Activated T-cell treated with anti-CD3 and anti-CD28 coated beads, Interleukin-2, amount 50 U/mL, for 72 hours (primary cell): ENCODE measurements around the gene MPV17. TPM values are rescaled to one million over a fixed set of nuclear protein-coding genes. Genes with fewer than 3 reads are reported as not detected.
"Not testable (repeated sequence)": the region's sequence is repeated elsewhere in the genome, so short reads cannot be mapped to it uniquely, and the experiment has no call there.

ENCODE experiments used
- ATAC-seq, 2 donors: fragments of 150-1000 bp; cut with Tn5 transposase; replicated peaks in 1 of 2; 2 replicates each; pipeline ENCODE4 v1.10.0; 2021; ENCODE audit warnings: moderate library complexity in 2 of 2, mild to moderate bottlenecking in 1 of 2
- DNase-seq, 2 donors: peaks; one replicate each; pipeline ENCODE4 v3.0.0; 2021 to 2022; ENCODE audit warnings: mixed read lengths in 1 of 2
- H3K27ac Mint-ChIP-seq: one replicate; pipeline ENCODE4 v1.8.0; 2022; ENCODE audit warnings: mild to moderate bottlenecking, moderate library complexity, mixed read lengths
- H3K27me3 Mint-ChIP-seq: one replicate; pipeline ENCODE4 v1.8.0; 2022; ENCODE audit warnings: low read depth, mixed read lengths
- H3K36me3 Mint-ChIP-seq, 2 donors: one replicate each; pipeline ENCODE4 v1.8.0; 2022; ENCODE audit warnings: mixed read lengths in 2 of 2, mild to moderate bottlenecking in 1 of 2; ENCODE audit not compliant: insufficient read depth in 2 of 2
- H3K4me1 Mint-ChIP-seq: one replicate; pipeline ENCODE4 v1.8.0; 2022; ENCODE audit warnings: low read depth, mixed read lengths
- H3K4me3 Mint-ChIP-seq, 2 donors: one replicate each; pipeline ENCODE4 v1.8.0; 2022; ENCODE audit warnings: mild to moderate bottlenecking in 2 of 2, mixed read lengths in 2 of 2, moderate library complexity in 2 of 2
- H3K9me3 Mint-ChIP-seq, 2 donors: one replicate each; pipeline ENCODE4 v1.8.0; 2022; ENCODE audit warnings: mixed read lengths in 2 of 2
- total RNA-seq, 2 donors: library from RNA; stranded (reverse); gene quantifications; one replicate each; pipeline ENCODE4 v1.2.3, GENCODE V29; 2022

The MPV17 gene
- total RNA-seq, 2 donors from 2014 or later, result 73.2 to 93.0 TPM

DNA sequence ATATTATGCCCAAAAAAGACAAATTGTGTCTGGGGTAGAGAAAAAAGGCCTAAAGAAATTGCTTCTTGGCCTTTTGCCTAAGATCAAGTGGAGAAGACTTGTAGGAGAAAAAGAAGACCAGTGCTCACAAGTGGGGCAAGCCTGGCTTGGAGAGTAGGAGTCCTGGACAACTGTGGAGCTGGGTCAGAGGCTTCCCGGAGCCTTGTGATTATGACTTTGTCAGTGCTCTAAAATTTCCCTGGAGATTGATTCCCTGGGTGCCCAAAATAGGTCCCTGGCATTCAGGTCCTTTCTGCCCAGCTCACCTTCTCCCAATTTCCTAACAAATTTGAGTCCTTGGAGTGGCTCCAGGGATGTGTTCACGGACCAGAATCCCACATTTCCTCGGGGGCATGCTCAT, 41.5 kb downstream of the MPV17 start:
- Mint-ChIP-seq H3K9me3 (no peaks in the 10 kb centered on the region), H3K27me3 (peaks cover 53% of the 10 kb centered on the region), H3K36me3 (no peaks in the 10 kb centered on the region), H3K27ac (no peak overlapping the region), H3K4me1 (peaks cover 12% of the 10 kb centered on the region), H3K4me3 (no peak overlapping the region)
- DNase-seq, result no peak
- ATAC-seq, result no peak

DNA sequence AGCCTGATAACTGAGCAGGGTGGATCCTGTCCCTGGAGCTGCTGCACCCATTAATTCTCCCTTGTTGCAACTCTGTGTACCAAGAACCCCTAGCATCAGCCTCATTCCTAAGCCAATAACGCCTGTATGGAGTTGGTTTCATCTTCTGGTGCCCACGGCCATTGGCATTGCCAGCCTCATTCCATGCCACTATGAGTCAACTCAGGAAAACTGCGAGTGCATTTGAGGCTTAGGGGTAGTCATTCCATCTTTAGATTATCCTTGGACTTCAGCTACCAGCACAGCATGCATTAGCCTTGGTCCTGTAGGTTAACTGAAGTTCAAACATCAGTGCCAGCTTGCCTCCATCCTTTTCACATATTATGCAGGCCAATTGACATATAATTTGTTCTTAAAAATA, 42.1 kb downstream of the MPV17 start:
- H3K4me3 Mint-ChIP-seq, result no peak overlapping the region
- DNase-seq (no peak), ATAC-seq (no peak)
- H3K9me3 Mint-ChIP-seq, result no peaks in the 10 kb centered on the region
- H3K36me3 Mint-ChIP-seq, result no peaks in the 10 kb centered on the region
- no peak overlapping the region for H3K27ac Mint-ChIP-seq
- H3K27me3 Mint-ChIP-seq, result peaks cover 49% of the 10 kb centered on the region
- H3K4me1 Mint-ChIP-seq, result peaks cover 12% of the 10 kb centered on the region

DNA sequence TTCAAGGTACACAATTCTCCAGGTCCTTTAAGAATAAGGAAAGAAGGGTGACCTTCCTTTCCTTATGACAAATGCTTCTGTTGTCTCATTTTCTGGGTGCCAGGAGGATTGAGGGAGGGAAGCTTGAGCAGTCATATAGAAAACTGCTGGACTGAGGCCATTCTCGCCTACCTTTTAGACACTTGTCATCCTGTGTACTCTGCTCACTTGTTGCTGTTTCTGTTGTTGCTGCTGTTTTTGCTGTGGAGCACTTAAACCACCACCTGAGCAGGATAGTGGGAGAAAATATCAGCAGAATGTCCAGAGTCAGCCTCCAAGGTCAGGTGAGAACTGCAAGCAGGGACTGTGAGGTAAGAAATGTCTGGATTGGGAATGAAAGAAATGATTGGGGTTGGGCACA, 44.9 kb downstream of the MPV17 start:
- Mint-ChIP-seq H3K27me3 (peaks cover 49% of the 10 kb centered on the region), H3K4me1 (peaks cover 12% of the 10 kb centered on the region), H3K27ac (no peak overlapping the region), H3K9me3 (no peaks in the 10 kb centered on the region), H3K36me3 (no peaks in the 10 kb centered on the region), H3K4me3 (no peak overlapping the region)
- ATAC-seq (no peak), DNase-seq (no peak)

DNA sequence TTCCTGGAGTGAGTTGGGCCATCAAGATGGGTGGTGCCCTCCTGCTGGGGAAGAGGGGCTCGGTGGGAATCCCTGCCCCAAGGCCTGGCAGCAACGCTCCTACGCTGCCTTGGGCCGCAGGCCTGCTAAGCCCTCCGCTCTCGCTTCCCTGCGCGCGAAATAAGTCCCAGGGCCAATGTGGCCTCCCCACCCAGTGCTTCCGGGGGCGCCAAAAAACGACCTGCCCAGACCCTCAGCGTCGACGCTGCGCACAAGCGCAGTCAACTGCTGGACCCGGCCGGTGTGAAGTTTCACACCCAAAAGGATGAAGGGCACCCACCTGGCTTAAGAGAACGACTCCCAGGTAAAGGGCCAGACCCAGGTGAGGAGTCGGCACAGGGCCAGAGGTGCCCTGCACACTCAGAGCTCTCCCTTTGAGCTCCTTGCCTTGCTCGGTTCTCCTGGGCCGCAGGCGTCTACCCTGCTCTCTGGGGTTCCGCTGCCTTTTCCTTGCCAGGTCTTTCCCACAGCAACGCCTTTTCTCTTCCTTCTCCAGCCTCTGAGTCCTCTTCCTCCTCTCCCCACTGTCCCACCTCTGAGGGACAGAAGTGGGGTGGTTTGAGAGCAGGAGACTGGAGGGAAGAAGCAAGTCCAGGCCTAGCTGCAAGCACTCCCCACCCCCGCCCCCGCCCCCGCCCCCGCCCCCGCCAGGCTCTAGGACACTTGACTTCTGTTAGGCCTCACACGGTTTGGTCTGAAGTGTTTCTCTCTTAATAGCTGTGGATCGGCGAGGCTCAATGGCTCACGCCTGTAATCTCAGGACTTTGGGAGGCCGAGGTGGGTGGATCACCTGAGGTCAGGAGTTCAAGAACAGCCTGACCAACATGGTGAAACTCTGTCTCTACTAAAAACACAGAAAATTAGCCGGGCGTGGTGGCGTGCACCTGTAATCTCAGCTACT, 47.4 kb downstream of the MPV17 start, which contains the start of gene DNAJC5G:
Gene DNAJC5G (plus strand): TSS at position 223 of the 940 bp plus-strand sequence. CDS start 1,296 bp downstream, outside the sequence.
- peaks cover 30% of the 10 kb centered on the region for H3K27me3 Mint-ChIP-seq
- H3K9me3 Mint-ChIP-seq, result no peaks in the 10 kb centered on the region
- no peak within 1 kb of the TSS for H3K4me3 Mint-ChIP-seq
- no peak within 1 kb of the TSS for H3K27ac Mint-ChIP-seq
- no peak for ATAC-seq
- peaks cover 16% of the 10 kb centered on the region for H3K4me1 Mint-ChIP-seq
- no peak for DNase-seq
- no peaks in the 10 kb centered on the region for H3K36me3 Mint-ChIP-seq

DNA sequence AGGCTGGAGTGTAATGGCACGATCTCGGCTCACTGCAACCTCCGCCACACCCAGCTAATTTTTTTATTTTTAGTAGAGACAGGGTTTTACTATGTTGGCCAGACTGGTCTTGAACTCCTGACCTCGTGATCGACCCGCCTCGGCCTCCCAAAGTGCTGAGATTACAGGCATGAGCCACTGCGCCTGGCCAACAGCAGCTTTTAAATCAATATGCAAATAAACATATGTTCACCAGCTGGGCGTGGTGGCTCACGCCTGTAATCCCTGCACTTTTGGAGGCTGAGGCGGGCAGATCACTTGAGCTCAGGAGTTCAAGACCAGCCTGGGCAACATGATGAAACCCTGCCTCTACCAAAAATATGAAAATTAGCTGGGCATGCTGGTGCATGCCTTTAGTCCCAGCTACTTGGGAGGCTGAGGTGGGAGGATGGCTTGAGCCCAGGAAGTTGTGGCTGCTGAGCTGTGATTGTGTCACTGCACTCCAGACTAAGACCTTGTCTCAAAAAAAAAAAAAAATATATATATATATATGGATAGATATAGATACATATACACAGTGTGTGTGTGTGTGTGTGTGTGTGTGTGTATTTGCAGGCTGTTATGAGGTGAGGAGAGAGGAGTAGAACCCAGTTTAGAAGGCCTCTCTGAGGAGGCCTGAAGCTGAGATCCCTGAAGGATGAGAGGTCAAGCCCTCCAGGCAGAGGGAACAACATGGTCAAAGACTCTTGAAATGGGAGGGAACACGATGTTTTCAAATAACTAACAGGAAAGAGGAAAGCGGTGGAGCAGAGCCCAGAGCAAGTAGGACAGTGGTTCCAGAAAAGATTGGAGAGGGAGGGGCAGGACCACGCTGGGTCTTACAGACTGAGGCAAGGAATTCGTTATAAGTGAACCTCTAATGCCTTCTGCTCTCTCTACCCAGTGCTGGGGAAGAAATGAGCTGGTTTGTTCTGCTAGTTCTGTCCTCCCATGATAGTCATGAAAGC, 50.1 kb downstream of the MPV17 start:
- H3K36me3 Mint-ChIP-seq, H3K27ac Mint-ChIP-seq, DNase-seq, H3K9me3 Mint-ChIP-seq, H3K4me3 Mint-ChIP-seq, ATAC-seq, H3K4me1 Mint-ChIP-seq: not testable (repeated sequence)
- peaks cover 34% of the 10 kb centered on the region for H3K27me3 Mint-ChIP-seq

DNA sequence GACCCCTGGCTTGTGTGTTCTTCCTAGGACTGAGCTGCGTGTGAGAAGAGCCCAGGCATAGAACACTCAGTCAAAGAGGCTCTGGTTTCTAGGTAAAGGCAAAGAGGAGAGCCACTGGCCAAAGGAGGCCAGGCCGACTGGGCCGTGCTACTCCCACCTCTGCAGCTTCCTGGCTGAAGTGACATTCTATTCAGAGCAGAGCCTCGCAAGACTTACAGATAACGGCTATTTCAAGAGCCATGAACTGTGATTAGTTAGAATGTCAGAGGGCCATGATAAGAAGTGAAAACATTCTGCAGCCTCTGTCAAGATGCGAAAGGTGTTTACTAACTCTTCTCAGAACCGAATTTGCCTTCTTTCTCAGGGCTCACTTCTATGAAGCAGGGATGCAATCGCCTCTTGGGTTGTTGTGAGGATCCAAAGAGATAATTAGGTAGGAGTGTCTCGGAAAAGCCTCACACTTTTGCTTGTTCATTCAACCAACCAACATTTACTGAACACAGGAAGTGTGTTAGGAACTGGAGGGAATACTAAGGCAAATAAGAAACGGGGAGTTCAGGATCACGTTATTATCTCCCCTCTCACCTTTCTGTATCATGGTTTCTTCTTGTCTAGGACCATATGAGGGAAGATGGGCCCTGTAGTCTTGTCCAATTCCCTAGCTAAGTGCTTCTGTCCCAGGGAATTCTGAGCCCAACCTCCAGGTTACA, 51.1 kb downstream of the MPV17 start:
- Mint-ChIP-seq H3K9me3 (no peaks in the 10 kb centered on the region), H3K27ac (no peak overlapping the region), H3K4me1 (peaks cover 5% of the 10 kb centered on the region), H3K4me3 (no peak overlapping the region), H3K27me3 (peaks cover 27% of the 10 kb centered on the region), H3K36me3 (no peaks in the 10 kb centered on the region)
- no peak for DNase-seq
- no peak for ATAC-seq

DNA sequence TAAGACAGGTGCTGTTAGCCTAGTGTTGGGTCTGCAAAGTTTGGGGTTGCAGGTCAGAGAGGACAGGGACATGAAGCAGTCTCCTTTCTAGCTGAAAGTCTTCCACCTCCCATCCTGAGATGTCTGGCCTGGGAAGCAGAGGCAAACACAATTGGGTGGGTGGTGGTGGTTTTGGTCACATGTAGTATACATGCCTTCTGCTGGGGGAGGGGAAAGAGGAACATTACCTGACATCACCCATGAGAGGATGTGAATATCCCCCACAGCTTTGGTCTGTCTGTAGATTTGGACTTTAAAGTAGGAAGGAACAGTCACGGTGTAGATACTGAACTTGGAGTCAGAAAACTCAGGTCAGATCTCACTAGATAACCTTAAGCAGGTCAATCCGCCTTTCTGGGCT, 52.2 kb downstream of the MPV17 start:
- no peak for DNase-seq
- H3K9me3 Mint-ChIP-seq, result no peaks in the 10 kb centered on the region
- H3K27ac Mint-ChIP-seq, result no peak overlapping the region
- ATAC-seq, result no peak
- peaks cover 27% of the 10 kb centered on the region for H3K27me3 Mint-ChIP-seq
- no peak overlapping the region for H3K4me3 Mint-ChIP-seq
- H3K4me1 Mint-ChIP-seq, result peaks cover 5% of the 10 kb centered on the region
- H3K36me3 Mint-ChIP-seq, result no peaks in the 10 kb centered on the region

DNA sequence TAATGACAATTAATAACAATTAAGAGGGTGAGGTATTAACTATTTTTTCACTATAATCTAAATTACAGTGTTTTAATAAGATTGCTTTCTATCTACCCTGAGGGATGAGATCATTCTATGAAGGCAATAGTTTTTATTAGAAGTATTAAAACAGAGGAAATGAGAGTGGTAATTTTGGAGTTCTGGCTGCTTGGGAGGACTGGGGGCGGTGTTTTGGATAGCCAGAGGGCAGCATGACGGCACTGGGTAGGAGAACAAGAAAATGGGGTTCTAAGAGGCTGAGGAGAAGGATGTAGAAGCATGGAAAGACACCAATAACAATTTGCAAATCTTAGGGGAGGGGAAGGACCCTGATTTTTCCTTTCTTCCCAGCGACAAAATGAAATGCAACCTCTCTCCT, 52.8 kb downstream of the MPV17 start:
- Mint-ChIP-seq H3K4me1 (peaks cover 5% of the 10 kb centered on the region), H3K36me3 (no peaks in the 10 kb centered on the region), H3K27ac (no peak overlapping the region), H3K4me3 (no peak overlapping the region), H3K27me3 (peaks cover 27% of the 10 kb centered on the region), H3K9me3 (no peaks in the 10 kb centered on the region)
- ATAC-seq (no peak), DNase-seq (no peak)

DNA sequence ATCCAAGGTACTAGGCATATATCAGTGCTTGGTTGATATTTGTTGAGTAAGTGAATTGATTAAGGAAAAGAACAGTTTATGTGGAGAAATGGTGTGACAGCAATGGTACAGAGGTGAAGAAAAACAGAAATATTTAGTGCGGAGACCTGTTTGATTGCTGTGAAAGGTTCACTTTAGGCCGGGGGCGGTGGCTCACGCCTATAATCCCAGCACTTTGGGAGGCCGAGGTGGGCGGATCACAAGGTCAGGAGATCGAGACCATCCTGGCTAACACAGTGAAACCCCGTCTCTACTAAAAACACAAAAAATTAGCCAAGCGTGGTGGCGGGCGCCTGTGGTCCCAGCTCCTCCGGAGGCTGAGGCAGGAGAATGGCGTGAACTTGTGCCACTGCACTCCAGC, 54.6 kb downstream of the MPV17 start:
- peaks cover 15% of the 10 kb centered on the region for H3K4me1 Mint-ChIP-seq
- H3K27ac Mint-ChIP-seq, H3K9me3 Mint-ChIP-seq, DNase-seq, H3K4me3 Mint-ChIP-seq, H3K36me3 Mint-ChIP-seq, ATAC-seq: not testable (repeated sequence)
- peaks cover 16% of the 10 kb centered on the region for H3K27me3 Mint-ChIP-seq

DNA sequence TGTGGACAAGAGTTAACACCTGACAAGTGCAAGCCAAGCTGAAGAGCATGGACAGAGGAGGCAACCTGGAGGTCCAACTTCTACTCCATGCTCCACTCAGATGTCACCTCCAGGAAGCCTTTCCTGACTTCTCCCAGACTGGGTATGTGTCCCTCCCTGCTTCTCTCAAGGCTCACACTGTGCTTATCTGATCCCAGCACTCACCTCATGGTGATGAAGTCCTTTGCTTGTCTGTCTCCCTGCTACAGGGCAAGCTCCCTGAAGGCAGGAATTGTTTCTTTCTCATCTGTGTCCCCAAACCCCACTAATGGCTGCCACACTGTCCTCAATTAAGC, 57.4 kb downstream of the MPV17 start:
- no peak for ATAC-seq
- H3K4me3 Mint-ChIP-seq, result peak overlapping the region; percentile 44 to 49

DNA sequence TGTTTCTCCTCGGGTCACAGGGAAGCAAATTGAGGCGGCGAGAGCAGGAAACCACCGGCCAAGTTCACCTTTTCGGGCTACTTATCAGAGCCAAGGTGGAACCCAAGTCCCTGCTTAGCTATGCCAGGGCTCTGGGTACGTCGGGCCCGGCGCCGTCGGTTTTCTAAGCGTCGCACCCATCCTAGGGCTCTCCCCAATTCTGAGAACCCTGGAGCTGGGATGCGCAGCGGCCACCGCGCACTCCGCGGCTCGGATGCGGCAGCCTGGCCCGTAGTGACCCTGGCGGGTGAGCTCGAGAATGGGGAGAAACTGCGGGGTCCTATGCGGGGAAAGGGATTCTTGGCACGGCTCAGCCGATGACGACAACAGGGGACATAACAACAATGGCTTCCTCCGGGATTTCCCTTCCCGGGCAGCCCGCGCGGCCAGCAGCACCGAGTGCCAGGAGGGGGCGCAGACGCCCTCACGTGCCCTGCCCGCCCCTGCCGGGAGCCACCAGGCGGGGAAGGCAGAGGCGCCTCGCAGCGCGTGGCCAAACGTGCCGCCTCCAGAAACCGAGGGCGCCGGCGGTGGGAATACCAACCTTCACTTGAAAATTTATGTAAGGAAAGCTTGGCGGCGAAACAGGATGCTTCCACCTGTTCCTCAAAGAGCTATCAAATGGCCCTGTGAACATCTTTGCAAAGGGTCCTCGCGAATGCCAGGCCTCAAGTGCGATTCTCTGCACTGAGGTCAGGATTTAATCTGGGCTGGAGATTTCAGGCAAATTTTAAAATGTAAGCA, 58.0 kb downstream of the MPV17 start:
- Mint-ChIP-seq H3K4me1 (peaks cover 25% of the 10 kb centered on the region), H3K27ac (no peak overlapping the region), H3K9me3 (no peaks in the 10 kb centered on the region), H3K36me3 (peaks cover 2 to 5% of the 10 kb centered on the region in 2 donors), H3K27me3 (peaks cover 26% of the 10 kb centered on the region), H3K4me3 (peak overlapping the region; percentile 84 to 90)
- DNase-seq, result peak; percentile 75 to 80
- ATAC-seq, result peak; percentile 68 to 74

More for the DNA sequence above, 57.4 kb downstream of the MPV17 start:
- Mint-ChIP-seq H3K36me3 (peaks cover 2 to 5% of the 10 kb centered on the region in 2 donors), H3K4me1 (peaks cover 25% of the 10 kb centered on the region), H3K27ac (no peak overlapping the region), H3K9me3 (no peaks in the 10 kb centered on the region), H3K27me3 (peaks cover 24% of the 10 kb centered on the region)
- no peak for DNase-seq

DNA sequence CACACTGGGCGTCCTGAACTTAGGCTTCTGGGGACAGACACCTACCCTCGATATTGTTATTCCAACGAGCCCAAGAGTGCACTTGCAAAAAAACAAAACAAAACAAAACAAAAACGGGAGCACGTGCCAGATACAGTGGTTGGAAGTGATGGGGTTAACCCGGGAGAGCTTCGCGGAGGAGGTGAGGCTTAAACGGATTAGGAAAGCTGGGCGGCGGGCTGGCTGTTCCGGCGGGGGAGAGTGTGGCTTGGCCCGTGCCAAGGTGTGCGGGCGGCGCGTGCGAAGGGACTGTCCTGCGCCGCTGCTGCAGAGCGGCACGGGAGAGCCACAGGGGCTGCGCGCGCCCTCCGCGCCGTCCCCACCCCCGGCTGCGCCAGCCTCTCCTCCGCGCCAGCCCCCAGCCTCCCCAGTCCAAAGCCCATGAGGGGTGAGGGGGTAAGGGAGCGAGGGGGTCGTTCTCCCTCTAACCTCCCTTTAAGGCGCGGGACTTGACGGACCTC, 58.6 kb downstream of the MPV17 start:
- DNase-seq (peak; percentile 34 to 39), ATAC-seq (peak; percentile 67)
- Mint-ChIP-seq H3K36me3 (peaks cover 2 to 5% of the 10 kb centered on the region in 2 donors), H3K27me3 (peaks cover 25% of the 10 kb centered on the region), H3K27ac (no peak overlapping the region), H3K4me1 (peaks cover 25% of the 10 kb centered on the region), H3K9me3 (no peaks in the 10 kb centered on the region), H3K4me3 (peak overlapping the region; percentile 84 to 90)
